DMS153 (cell line): ENCODE measurements around the gene ZNF230.

ENCODE experiments used
- DNase-seq: peaks from one replicate; lab custom pipeline; 2025; lab: John Stamatoyannopoulos, UW

The ZNF230 gene

DNA sequence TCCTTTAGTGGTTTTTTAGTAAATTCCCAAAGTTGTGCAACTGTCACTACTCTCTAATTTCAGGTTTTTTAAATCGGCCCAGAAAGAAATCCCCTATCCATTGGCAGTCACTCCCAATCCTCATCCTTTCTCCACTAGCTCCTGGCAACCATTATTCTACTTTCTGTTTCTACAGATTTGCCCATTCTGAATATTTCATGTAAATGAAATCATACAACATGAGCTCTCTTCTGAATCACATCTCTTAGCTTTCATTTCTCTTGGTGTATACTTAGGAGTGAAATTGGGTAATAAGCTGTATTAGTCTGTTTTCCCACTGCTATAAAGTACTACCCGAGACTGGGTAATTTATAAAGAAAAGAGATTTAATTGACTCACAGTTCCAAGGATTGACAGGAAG lies 39.4 kb downstream of the ZNF230 start:
- no peak for DNase-seq

DNA sequence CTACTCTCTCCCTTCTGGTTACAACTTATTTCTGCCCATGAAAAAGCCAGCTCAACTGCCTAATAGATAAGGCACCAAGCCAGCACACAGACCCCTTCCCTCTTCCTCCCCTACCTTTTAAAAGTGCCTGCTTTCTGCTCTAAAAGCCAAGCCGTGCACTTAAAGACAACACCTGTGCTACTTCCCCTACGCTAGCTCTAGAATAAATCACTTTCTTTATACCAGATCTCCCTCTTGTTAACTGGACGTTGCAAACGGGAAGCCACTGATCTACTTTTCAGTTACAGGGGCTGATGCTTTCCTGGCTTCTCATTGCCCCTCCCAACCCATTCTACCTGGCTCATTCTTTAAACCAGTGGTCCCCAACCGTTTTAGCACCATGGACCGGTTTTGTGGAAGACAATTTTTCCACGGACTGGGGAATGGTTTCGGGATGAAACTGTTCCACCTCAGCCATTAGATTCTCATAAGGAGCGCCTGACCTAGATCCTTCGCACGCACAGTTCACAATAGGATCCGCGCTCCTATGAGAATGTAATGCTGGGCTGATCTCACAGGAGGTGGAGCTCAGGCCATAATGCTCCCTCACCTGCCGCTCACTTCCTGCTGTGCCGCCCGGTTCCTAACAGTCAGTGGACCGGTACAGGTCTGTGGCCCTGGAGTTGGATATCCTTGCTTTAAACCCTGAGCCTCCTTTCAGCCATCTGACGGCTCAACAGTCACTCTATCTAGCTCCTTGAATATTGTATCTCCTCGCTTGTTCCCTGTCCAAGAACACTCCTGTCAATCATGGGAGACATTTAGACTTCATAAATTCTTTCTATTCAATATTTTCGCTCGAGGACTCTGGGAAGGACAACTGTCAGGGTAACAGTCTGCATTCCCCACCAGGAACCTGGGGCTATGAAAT lies 48.2 kb downstream of the ZNF230 start:
- DNase-seq, result peak; percentile 59

DNA sequence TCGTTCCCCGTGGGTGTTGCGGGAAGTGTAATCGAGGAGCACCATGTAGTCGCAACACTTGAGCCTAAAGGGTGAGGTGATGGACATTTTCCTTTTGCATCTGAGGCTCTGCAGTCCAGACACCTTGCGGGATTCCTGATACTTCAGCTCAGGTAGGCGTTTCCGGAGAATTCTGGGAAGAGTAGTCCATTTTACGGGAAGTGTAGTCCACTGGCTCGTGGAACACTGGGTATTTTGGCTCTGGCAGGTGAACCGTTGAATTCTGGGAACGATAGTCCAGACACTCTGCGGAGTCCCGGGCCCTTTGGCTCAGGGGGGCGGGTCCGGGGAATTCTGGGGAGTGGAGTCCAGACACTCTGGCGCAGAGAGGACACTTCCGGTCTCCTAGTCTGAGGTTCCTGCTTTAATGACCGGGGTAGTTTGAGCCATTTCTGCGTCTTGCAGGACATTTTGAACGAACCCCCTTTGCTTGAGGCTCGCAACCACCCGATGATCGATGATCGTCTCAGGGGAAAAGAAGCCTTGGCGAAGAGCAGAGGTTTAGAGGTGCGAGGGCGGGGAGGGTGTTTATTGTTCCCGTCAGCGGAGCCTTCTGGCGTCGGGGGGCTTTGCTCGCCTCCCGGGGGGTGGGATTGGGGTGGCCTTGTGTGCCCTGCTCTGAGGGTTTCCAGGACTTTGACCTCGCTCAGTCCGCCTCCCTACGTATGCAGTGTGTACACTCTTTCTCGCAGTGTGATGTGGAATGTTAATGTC lies 49.1 kb downstream of the ZNF230 start, which contains the start of gene ZNF223:
Gene ZNF223, plus strand, starts transcription at position 387 of the 753 bp plus-strand sequence. CDS start 3,141 bp downstream, outside the sequence.
- DNase-seq, result peak; percentile 98

DNA sequence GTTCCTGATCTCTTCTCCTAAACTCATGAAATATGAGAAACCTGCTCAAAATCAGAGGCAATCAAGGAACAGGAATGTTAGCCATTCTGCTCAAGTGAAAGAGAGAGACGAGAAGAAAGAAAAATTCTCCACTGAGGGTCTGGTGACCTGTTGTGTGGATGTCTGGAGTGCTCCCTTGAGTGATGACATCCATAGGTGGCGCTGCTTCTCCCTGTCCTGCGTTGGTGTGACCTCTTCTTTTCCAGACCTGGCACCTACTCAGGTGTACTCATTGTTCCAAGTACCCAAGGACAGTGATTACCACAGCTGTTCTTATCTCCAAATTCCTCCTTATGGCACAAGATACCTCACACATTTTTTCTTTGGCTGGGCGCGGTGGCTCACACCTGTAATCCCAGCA lies 53.1 kb downstream of the ZNF230 start:
- no peak for DNase-seq

DNA sequence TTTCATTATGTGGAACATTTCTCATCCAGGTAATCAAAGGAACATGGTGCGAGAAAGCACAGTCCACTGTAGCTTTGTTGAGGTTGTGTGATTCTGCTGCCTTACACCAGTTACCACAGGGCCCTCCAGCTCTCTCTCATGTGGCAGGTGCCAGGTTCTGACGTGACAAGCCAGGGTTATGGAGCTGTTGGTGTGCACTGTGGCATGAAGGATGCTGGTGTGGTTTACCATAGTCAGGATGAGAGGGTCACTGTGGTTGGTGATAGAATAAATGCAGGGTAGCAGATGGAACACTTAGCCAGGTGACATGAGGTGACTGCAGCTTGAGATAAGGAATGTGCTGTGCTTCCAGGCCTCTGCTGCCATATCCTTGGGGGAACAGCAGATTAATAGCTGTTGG lies 56.5 kb downstream of the ZNF230 start:
- no peak for DNase-seq

DNA sequence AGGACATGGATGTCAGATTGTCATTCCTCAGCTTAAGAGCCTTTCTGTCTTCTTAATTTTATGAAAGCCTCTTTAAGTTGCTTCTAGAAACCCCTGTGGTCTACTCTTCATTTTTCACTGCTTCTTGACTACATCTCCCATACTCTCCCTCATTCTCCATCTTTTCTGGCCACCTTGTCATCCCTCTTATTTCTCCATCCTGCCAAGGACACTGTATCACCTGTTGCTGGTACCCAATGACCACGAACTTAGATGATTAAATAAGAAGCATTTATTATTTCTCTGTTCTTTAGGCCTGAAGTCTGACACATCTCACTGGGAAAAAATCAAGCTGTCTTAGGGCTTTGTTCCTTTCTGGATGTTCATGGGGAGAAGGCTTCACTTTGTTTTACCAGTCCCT lies 58.3 kb downstream of the ZNF230 start:
- DNase-seq, result no peak
